Measurements from ENCODE around the gene KCNC1.

DNA sequence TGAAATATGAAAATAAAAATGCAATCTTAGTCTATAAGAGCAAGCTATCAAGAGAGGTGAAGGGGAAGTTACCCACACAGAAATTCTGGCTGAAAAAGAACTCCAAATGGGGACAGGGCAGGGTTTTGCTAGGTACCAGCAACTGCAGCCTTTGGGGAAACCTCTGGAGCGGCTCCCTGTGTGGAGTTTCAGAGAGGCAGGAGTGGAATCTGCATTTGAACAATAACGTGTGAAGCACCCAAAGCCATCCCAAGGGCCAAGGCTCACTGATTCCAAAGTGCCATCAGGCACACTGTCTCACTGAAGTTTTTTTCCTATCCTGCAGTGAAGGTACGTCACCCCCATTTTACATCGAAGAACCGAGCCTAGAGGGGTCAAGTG is 87.8 kb downstream of the KCNC1 start:
- no peak for TF ChIP-seq ZBTB33 (CRISPR knock-in tag; IDR thresholded peaks at IDR 0.05)
- TF ChIP-seq ZNF3 (CRISPR knock-in tag; IDR thresholded peaks at IDR 0.05) = no peak
- TF ChIP-seq, protein P1, sequence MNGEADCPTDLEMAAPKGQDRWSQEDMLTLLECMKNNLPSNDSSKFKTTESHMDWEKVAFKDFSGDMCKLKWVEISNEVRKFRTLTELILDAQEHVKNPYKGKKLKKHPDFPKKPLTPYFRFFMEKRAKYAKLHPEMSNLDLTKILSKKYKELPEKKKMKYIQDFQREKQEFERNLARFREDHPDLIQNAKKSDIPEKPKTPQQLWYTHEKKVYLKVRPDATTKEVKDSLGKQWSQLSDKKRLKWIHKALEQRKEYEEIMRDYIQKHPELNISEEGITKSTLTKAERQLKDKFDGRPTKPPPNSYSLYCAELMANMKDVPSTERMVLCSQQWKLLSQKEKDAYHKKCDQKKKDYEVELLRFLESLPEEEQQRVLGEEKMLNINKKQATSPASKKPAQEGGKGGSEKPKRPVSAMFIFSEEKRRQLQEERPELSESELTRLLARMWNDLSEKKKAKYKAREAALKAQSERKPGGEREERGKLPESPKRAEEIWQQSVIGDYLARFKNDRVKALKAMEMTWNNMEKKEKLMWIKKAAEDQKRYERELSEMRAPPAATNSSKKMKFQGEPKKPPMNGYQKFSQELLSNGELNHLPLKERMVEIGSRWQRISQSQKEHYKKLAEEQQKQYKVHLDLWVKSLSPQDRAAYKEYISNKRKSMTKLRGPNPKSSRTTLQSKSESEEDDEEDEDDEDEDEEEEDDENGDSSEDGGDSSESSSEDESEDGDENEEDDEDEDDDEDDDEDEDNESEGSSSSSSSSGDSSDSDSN (CRISPR knock-in tag; IDR thresholded peaks at IDR 0.05) = no peak
- no peak for TF ChIP-seq POLR2AphosphoS2 (IDR thresholded peaks at IDR 0.05; ENCODE audit: low read depth, low read length)
- TF ChIP-seq, protein P2, sequence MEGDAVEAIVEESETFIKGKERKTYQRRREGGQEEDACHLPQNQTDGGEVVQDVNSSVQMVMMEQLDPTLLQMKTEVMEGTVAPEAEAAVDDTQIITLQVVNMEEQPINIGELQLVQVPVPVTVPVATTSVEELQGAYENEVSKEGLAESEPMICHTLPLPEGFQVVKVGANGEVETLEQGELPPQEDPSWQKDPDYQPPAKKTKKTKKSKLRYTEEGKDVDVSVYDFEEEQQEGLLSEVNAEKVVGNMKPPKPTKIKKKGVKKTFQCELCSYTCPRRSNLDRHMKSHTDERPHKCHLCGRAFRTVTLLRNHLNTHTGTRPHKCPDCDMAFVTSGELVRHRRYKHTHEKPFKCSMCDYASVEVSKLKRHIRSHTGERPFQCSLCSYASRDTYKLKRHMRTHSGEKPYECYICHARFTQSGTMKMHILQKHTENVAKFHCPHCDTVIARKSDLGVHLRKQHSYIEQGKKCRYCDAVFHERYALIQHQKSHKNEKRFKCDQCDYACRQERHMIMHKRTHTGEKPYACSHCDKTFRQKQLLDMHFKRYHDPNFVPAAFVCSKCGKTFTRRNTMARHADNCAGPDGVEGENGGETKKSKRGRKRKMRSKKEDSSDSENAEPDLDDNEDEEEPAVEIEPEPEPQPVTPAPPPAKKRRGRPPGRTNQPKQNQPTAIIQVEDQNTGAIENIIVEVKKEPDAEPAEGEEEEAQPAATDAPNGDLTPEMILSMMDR (CRISPR knock-in tag; IDR thresholded peaks at IDR 0.05) = no peak
- TF ChIP-seq ZBTB21 (CRISPR knock-in tag; IDR thresholded peaks at IDR 0.05) = no peak
- no peak for TF ChIP-seq ZBTB49 (CRISPR knock-in tag; IDR thresholded peaks at IDR 0.05; ENCODE audit: borderline replicate concordance)
- TF ChIP-seq, protein P3, sequence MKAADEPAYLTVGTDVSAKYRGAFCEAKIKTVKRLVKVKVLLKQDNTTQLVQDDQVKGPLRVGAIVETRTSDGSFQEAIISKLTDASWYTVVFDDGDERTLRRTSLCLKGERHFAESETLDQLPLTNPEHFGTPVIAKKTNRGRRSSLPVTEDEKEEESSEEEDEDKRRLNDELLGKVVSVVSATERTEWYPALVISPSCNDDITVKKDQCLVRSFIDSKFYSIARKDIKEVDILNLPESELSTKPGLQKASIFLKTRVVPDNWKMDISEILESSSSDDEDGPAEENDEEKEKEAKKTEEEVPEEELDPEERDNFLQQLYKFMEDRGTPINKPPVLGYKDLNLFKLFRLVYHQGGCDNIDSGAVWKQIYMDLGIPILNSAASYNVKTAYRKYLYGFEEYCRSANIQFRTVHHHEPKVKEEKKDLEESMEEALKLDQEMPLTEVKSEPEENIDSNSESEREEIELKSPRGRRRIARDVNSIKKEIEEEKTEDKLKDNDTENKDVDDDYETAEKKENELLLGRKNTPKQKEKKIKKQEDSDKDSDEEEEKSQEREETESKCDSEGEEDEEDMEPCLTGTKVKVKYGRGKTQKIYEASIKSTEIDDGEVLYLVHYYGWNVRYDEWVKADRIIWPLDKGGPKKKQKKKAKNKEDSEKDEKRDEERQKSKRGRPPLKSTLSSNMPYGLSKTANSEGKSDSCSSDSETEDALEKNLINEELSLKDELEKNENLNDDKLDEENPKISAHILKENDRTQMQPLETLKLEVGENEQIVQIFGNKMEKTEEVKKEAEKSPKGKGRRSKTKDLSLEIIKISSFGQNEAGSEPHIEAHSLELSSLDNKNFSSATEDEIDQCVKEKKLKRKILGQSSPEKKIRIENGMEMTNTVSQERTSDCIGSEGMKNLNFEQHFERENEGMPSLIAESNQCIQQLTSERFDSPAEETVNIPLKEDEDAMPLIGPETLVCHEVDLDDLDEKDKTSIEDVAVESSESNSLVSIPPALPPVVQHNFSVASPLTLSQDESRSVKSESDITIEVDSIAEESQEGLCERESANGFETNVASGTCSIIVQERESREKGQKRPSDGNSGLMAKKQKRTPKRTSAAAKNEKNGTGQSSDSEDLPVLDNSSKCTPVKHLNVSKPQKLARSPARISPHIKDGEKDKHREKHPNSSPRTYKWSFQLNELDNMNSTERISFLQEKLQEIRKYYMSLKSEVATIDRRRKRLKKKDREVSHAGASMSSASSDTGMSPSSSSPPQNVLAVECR (CRISPR knock-in tag; IDR thresholded peaks at IDR 0.05; ENCODE audit: borderline replicate concordance) = no peak
- TF ChIP-seq ZBTB4 (CRISPR knock-in tag; IDR thresholded peaks at IDR 0.05; ENCODE audit: borderline replicate concordance) = no peak
- no peak for TF ChIP-seq BCLAF1 (IDR thresholded peaks at IDR 0.05)
- no peak for TF ChIP-seq BORCS8-MEF2B (CRISPR knock-in tag; IDR thresholded peaks at IDR 0.05)
- TF ChIP-seq ZFX (CRISPR knock-in tag; IDR thresholded peaks at IDR 0.05; ENCODE audit: low read depth) = no peak
- TF ChIP-seq KLF13 (CRISPR knock-in tag; IDR thresholded peaks at IDR 0.05) = no peak

Data from HepG2 (cell line).